CD8-positive, alpha-beta memory T cell (primary cell): ENCODE measurements around the gene TRIM24. TPM values are rescaled to one million over a fixed set of nuclear protein-coding genes. Genes with fewer than 3 reads are reported as not detected.
A peak's percentile ranks its signal among the peaks of the same experiment; 100 is the strongest.

Experiments used
- CTCF ChIA-PET: fragments of 350-600 bp; sonication (Branson Sonifier 250); formaldehyde crosslinking; loops from one replicate; lab custom pipeline; 2021; ENCODE audit warnings: antibody characterized with exemption; lab: Charles Lee
- POLR2A ChIA-PET: fragments of 350-600 bp; sonication (Branson Sonifier 250); formaldehyde crosslinking; loops from one replicate; lab custom pipeline; 2021; ENCODE audit warnings: antibody characterized with exemption; lab: Charles Lee
- DNase-seq, 5 donors: peaks; one replicate each; pipeline versions ENCODE4 v3.0.0 to v3.0.0-alpha.2; 2020 to 2022; ENCODE audit warnings: mixed read lengths in 1 of 5
- H3K27ac ChIP-seq: one replicate; pipeline ENCODE4 v1.7.0; 2013; ENCODE audit warnings: low read depth, mild to moderate bottlenecking, low read length, moderate library complexity
- H3K27me3 ChIP-seq: 2 replicates; pipeline ENCODE4 v1.7.0; 2013; ENCODE audit warnings: low read length, mild to moderate bottlenecking; ENCODE audit not compliant: insufficient read depth, poor library complexity, severe bottlenecking
- H3K36me3 ChIP-seq: 2 replicates; pipeline ENCODE4 v1.7.0; 2013; ENCODE audit warnings: mild to moderate bottlenecking, low read length, moderate library complexity; ENCODE audit not compliant: insufficient read depth
- H3K4me1 ChIP-seq: 2 replicates; pipeline ENCODE4 v1.7.0; 2013; ENCODE audit warnings: mild to moderate bottlenecking, low read length, moderate library complexity; ENCODE audit not compliant: insufficient read depth
- H3K4me3 ChIP-seq: 2 replicates; pipeline ENCODE4 v1.7.0; 2013; ENCODE audit warnings: mild to moderate bottlenecking, low read length
- H3K9me3 ChIP-seq: 2 replicates; pipeline ENCODE4 v1.7.0; 2013; ENCODE audit warnings: mild to moderate bottlenecking, low read length
- H3K27ac Mint-ChIP-seq, 8 donors: one replicate each; pipeline ENCODE4 v1.8.0; 2020 to 2021; ENCODE audit warnings: mixed read lengths in 8 of 8, mild to moderate bottlenecking in 6 of 8, inconsistent platforms in 3 of 8, moderate library complexity in 3 of 8
- H3K27me3 Mint-ChIP-seq, 2 donors: one replicate each; pipeline ENCODE4 v1.8.0; 2020 to 2021; ENCODE audit warnings: mixed read lengths in 2 of 2, mild to moderate bottlenecking in 1 of 2, moderate library complexity in 1 of 2
- H3K36me3 Mint-ChIP-seq, 3 donors: one replicate each; pipeline ENCODE4 v1.8.0; 2020 to 2021; ENCODE audit warnings: mixed read lengths in 3 of 3, inconsistent platforms in 1 of 3, mild to moderate bottlenecking in 1 of 3
- H3K4me1 Mint-ChIP-seq, 3 donors: one replicate each; pipeline ENCODE4 v1.8.0; 2020 to 2021; ENCODE audit warnings: mixed read lengths in 3 of 3, inconsistent platforms in 1 of 3, mild to moderate bottlenecking in 1 of 3
- H3K4me3 Mint-ChIP-seq, 7 donors: one replicate each; pipeline ENCODE4 v1.8.0; 2020 to 2021; ENCODE audit warnings: mixed read lengths in 7 of 7, mild to moderate bottlenecking in 6 of 7, moderate library complexity in 4 of 7, inconsistent platforms in 2 of 7
- H3K9me3 Mint-ChIP-seq, 5 donors: one replicate each; pipeline ENCODE4 v1.8.0; 2020 to 2022; ENCODE audit warnings: mixed read lengths in 5 of 5, mild to moderate bottlenecking in 3 of 5, moderate library complexity in 2 of 5, inconsistent platforms in 1 of 5
- polyA plus RNA-seq: library from polyadenylated mRNA; unstranded; fragments of 300-500 nt; fragmentation: Illumina TruSeq; gene quantifications from one replicate; pipeline ENCODE4 v1.2.3, GENCODE V29; 2021
- total RNA-seq, 2 experiments: library from RNA; stranded (reverse); gene quantifications; one replicate each; pipeline ENCODE4 v1.2.3, GENCODE V29; 2021

TRIM24 gene
- total and polyA plus RNA-seq, 3 experiments from 2014 or later = 8.4 to 16.3 (median 15.2) TPM

- peaks cover 16 to 54% (median 44%) of the 10 kb centered on the region in 3 donors for H3K36me3 Mint-ChIP-seq
Measured at GRCh38 chr7:138506764-138507163, 46.7 kb downstream of the TRIM24 start.

GRCh38 chr7:138510003-138510402, 49.9 kb downstream of the TRIM24 start:
- no peaks in the 10 kb centered on the region for H3K27me3 ChIP-seq
- H3K36me3 Mint-ChIP-seq = peaks cover 22 to 70% (median 50%) of the 10 kb centered on the region in 3 donors
- H3K4me3 ChIP-seq = no peak overlapping the region
- no peak overlapping the region for H3K27ac ChIP-seq
- no peaks in the 10 kb centered on the region for H3K9me3 Mint-ChIP-seq
- H3K27me3 Mint-ChIP-seq = no peaks in the 10 kb centered on the region
- no peaks in the 10 kb centered on the region for H3K9me3 ChIP-seq
- no peak overlapping the region for H3K4me3 Mint-ChIP-seq
- ChIA-PET CTCF (no interaction called here), POLR2A (no interaction called here)
- no peaks in the 10 kb centered on the region for H3K4me1 ChIP-seq
- H3K4me1 Mint-ChIP-seq = peaks cover 23 to 41% (median 32%) of the 10 kb centered on the region in 3 donors
- DNase-seq = no peak
- H3K36me3 ChIP-seq = peaks cover 6% of the 10 kb centered on the region
- H3K27ac Mint-ChIP-seq = peak overlapping the region in 1 of 8 donors; percentile 24

More at GRCh38 chr7:138506764-138507163, 46.7 kb downstream of the TRIM24 start:
- Histone ChIP-seq H3K9me3 (no peaks in the 10 kb centered on the region), H3K4me3 (no peak overlapping the region), H3K36me3 (peaks cover 4% of the 10 kb centered on the region), H3K4me1 (no peaks in the 10 kb centered on the region), H3K27ac (no peak overlapping the region), H3K27me3 (no peaks in the 10 kb centered on the region)
- Mint-ChIP-seq H3K4me3 (no peak overlapping the region), H3K27me3 (no peaks in the 10 kb centered on the region), H3K27ac (peak overlapping the region in 4 of 8 donors; percentile 3 to 71 (median 32)), H3K9me3 (no peaks in the 10 kb centered on the region), H3K4me1 (peaks cover 31 to 38% (median 37%) of the 10 kb centered on the region in 3 donors)
- no peak for DNase-seq
- POLR2A ChIA-PET = no interaction called here
- CTCF ChIA-PET = no interaction called here

- Mint-ChIP-seq H3K27me3 (no peaks in the 10 kb centered on the region), H3K27ac (no peak overlapping the region), H3K9me3 (peaks cover 0 to 2% (median 0%) of the 10 kb centered on the region in 5 donors), H3K36me3 (peaks cover 23 to 71% (median 49%) of the 10 kb centered on the region in 3 donors), H3K4me3 (no peak overlapping the region), H3K4me1 (peaks cover 11 to 33% (median 15%) of the 10 kb centered on the region in 3 donors)
- Histone ChIP-seq H3K36me3 (peaks cover 6% of the 10 kb centered on the region), H3K9me3 (no peaks in the 10 kb centered on the region), H3K27ac (no peak overlapping the region), H3K4me3 (no peak overlapping the region), H3K27me3 (no peaks in the 10 kb centered on the region), H3K4me1 (no peaks in the 10 kb centered on the region)
- POLR2A ChIA-PET = no interaction called here
- no peak for DNase-seq
- CTCF ChIA-PET = no interaction called here
Measured at GRCh38 chr7:138512092-138512858, 52.2 kb downstream of the TRIM24 start.

GRCh38 chr7:138512885-138513284, 52.8 kb downstream of the TRIM24 start:
- Mint-ChIP-seq H3K4me1 (peaks cover 11 to 32% (median 15%) of the 10 kb centered on the region in 3 donors), H3K9me3 (peaks cover 0 to 2% (median 0%) of the 10 kb centered on the region in 5 donors), H3K27ac (peak overlapping the region in 2 of 8 donors; percentile 7 to 51), H3K36me3 (peaks cover 24 to 77% (median 49%) of the 10 kb centered on the region in 3 donors), H3K4me3 (no peak overlapping the region), H3K27me3 (no peaks in the 10 kb centered on the region)
- no peak for DNase-seq
- POLR2A ChIA-PET = no interaction called here
- no peak overlapping the region for H3K4me3 ChIP-seq
- no peaks in the 10 kb centered on the region for H3K9me3 ChIP-seq
- H3K27ac ChIP-seq = no peak overlapping the region
- CTCF ChIA-PET = no interaction called here
- no peaks in the 10 kb centered on the region for H3K27me3 ChIP-seq
- no peaks in the 10 kb centered on the region for H3K4me1 ChIP-seq
- peaks cover 6% of the 10 kb centered on the region for H3K36me3 ChIP-seq

- no peaks in the 10 kb centered on the region for H3K27me3 ChIP-seq
- Mint-ChIP-seq H3K27ac (peak overlapping the region in 2 of 8 donors; percentile 7 to 51), H3K36me3 (peaks cover 24 to 76% (median 45%) of the 10 kb centered on the region in 3 donors), H3K9me3 (peaks cover 0 to 2% (median 0%) of the 10 kb centered on the region in 5 donors), H3K4me1 (peaks cover 8 to 26% (median 11%) of the 10 kb centered on the region in 3 donors), H3K4me3 (no peak overlapping the region), H3K27me3 (no peaks in the 10 kb centered on the region)
- peaks cover 8% of the 10 kb centered on the region for H3K36me3 ChIP-seq
- H3K27ac ChIP-seq = no peak overlapping the region
- no peaks in the 10 kb centered on the region for H3K9me3 ChIP-seq
- DNase-seq = no peak
- ChIA-PET POLR2A (no interaction called here), CTCF (no interaction called here)
- no peak overlapping the region for H3K4me3 ChIP-seq
- H3K4me1 ChIP-seq = no peaks in the 10 kb centered on the region
Measured at GRCh38 chr7:138513344-138513871, 53.3 kb downstream of the TRIM24 start.

GRCh38 chr7:138514044-138514443, 54.0 kb downstream of the TRIM24 start:
- Histone ChIP-seq H3K36me3 (peaks cover 14% of the 10 kb centered on the region), H3K4me3 (no peak overlapping the region), H3K4me1 (no peaks in the 10 kb centered on the region), H3K27ac (no peak overlapping the region), H3K9me3 (no peaks in the 10 kb centered on the region), H3K27me3 (no peaks in the 10 kb centered on the region)
- Mint-ChIP-seq H3K36me3 (peaks cover 25 to 80% (median 45%) of the 10 kb centered on the region in 3 donors), H3K4me3 (no peak overlapping the region), H3K27ac (peak overlapping the region in 1 of 8 donors; percentile 56), H3K4me1 (peaks cover 8 to 23% (median 11%) of the 10 kb centered on the region in 3 donors), H3K9me3 (peaks cover 0 to 2% (median 0%) of the 10 kb centered on the region in 5 donors), H3K27me3 (no peaks in the 10 kb centered on the region)
- POLR2A ChIA-PET = no interaction called here
- DNase-seq = no peak
- CTCF ChIA-PET = no interaction called here

GRCh38 chr7:138515001-138515528, 55.0 kb downstream of the TRIM24 start:
- CTCF ChIA-PET = no interaction called here
- POLR2A ChIA-PET = no interaction called here
- peaks cover 20% of the 10 kb centered on the region for H3K36me3 ChIP-seq
- Mint-ChIP-seq H3K27ac (no peak overlapping the region), H3K9me3 (peaks cover 0 to 2% (median 0%) of the 10 kb centered on the region in 5 donors), H3K4me1 (peaks cover 3 to 18% (median 7%) of the 10 kb centered on the region in 3 donors), H3K36me3 (peaks cover 29 to 85% (median 51%) of the 10 kb centered on the region in 3 donors), H3K27me3 (no peaks in the 10 kb centered on the region), H3K4me3 (no peak overlapping the region)
- no peaks in the 10 kb centered on the region for H3K27me3 ChIP-seq
- no peak overlapping the region for H3K27ac ChIP-seq
- no peaks in the 10 kb centered on the region for H3K4me1 ChIP-seq
- no peaks in the 10 kb centered on the region for H3K9me3 ChIP-seq
- H3K4me3 ChIP-seq = no peak overlapping the region
- no peak for DNase-seq
